Mesendoderm (in vitro differentiated cells): ENCODE measurements around the gene CPNE9.

Experiments
- DNase-seq: peaks from one replicate; pipeline ENCODE4 v3.0.0; 2013
- H2AK5ac ChIP-seq: 2 replicates; pipeline ENCODE4 v1.6.1; 2013; ENCODE audit warnings: low read length, inconsistent platforms
- H2BK120ac ChIP-seq: 2 replicates; pipeline ENCODE4 v1.6.1; 2013; ENCODE audit warnings: low read depth, mild to moderate bottlenecking, low read length, moderate library complexity, mixed read lengths
- H2BK15ac ChIP-seq: replicated peaks from 2 replicates; pipeline ENCODE4 v1.6.1; 2013; ENCODE audit warnings: low read depth, mild to moderate bottlenecking, moderate library complexity
- H2BK5ac ChIP-seq: 2 replicates; pipeline ENCODE4 v1.6.1; 2013; ENCODE audit warnings: low read length, inconsistent platforms
- H3K18ac ChIP-seq: 2 replicates; pipeline ENCODE4 v1.6.1; 2013; ENCODE audit warnings: mild to moderate bottlenecking, low read length, mixed read lengths
- H3K23ac ChIP-seq: one replicate; pipeline ENCODE4 v1.6.1; 2013; ENCODE audit warnings: low read length
- H3K27ac ChIP-seq: 2 replicates; pipeline ENCODE4 v1.5.1; 2013; ENCODE audit warnings: low read depth, mild to moderate bottlenecking, inconsistent platforms, low read length, moderate library complexity
- H3K27me3 ChIP-seq: 2 replicates; pipeline ENCODE4 v1.6.1; 2013; ENCODE audit warnings: low read length, control low read depth, mild to moderate bottlenecking, inconsistent platforms; ENCODE audit not compliant: insufficient read depth, poor library complexity
- H3K36me3 ChIP-seq: 2 replicates; pipeline ENCODE4 v1.6.1; 2013; ENCODE audit warnings: low read length, inconsistent platforms; ENCODE audit not compliant: control insufficient read depth, insufficient read depth
- H3K4ac ChIP-seq: one replicate; pipeline ENCODE4 v1.6.1; 2013; ENCODE audit warnings: low read depth, mild to moderate bottlenecking, low read length, moderate library complexity
- H3K4me1 ChIP-seq: 2 replicates; pipeline ENCODE4 v1.6.1; 2013; ENCODE audit warnings: low read depth, low read length, inconsistent platforms; ENCODE audit not compliant: control insufficient read depth
- H3K4me2 ChIP-seq: 2 replicates; pipeline ENCODE4 v1.6.1; 2013; ENCODE audit warnings: low read length
- H3K4me3 ChIP-seq: 2 replicates; pipeline ENCODE4 v1.5.1; 2013; ENCODE audit warnings: mild to moderate bottlenecking, low read length
- H3K56ac ChIP-seq: one replicate; pipeline ENCODE4 v1.6.1; 2013; ENCODE audit warnings: low read length
- H3K79me1 ChIP-seq: 2 replicates; pipeline ENCODE4 v1.6.1; 2013; ENCODE audit warnings: low read length, inconsistent platforms
- H3K79me2 ChIP-seq: 2 replicates; pipeline ENCODE4 v1.6.1; 2013; ENCODE audit warnings: mild to moderate bottlenecking, low read length; ENCODE audit not compliant: control insufficient read depth, insufficient read depth
- H3K9ac ChIP-seq: 2 replicates; pipeline ENCODE4 v1.6.1; 2013; ENCODE audit warnings: low read length, inconsistent platforms
- H4K5ac ChIP-seq: one replicate; pipeline ENCODE4 v1.6.1; 2013; ENCODE audit warnings: low read length
- H4K8ac ChIP-seq: one replicate; pipeline ENCODE4 v1.6.1; 2013; ENCODE audit warnings: low read depth, mild to moderate bottlenecking, control low read depth, low read length, moderate library complexity
- WGBS: extraction: QIAGEN DNeasy Blood & Tissue Kit; methylation state at CpG from one replicate; pipeline ENCODE4 v1.1.7; 2013; ENCODE audit warnings: low lambda C conversion rate, missing lambda C conversion rate; ENCODE audit not compliant: insufficient coverage; ENCODE audit errors: extremely low coverage; 5-methylcytosine and 5-hydroxymethylcytosine counted together

Gene CPNE9

GRCh38 chr3:9750556-9751411, 47.2 kb downstream of the CPNE9 start:
- no peak for DNase-seq
- peaks cover 7% of the 10 kb centered on the region for H3K36me3 ChIP-seq

DNA sequence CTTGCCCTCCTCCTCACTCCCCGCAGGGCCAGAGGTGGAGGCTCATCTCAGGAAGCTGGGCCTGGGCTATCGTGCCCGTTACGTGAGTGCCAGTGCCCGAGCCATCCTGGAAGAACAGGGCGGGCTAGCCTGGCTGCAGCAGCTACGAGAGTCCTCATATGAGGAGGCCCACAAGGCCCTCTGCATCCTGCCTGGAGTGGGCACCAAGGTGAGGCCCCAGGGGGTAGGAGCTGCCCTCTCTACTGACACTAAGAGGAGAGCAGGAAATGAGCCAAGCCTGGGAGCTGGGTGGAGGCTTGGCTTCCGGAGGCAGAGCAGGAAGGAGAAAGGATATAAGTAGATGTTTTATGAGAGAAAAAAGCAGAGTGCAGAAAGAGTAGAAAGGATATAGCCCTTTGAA, 51.0 kb downstream of the CPNE9 start:
- Histone ChIP-seq H2BK15ac (no peak overlapping the region), H2BK120ac (no peak overlapping the region), H3K79me1 (peaks cover 6% of the 10 kb centered on the region), H2AK5ac (no peak overlapping the region), H3K4me3 (no peak overlapping the region), H4K8ac (no peak overlapping the region), H3K4ac (no peak overlapping the region), H3K27me3 (no peaks in the 10 kb centered on the region), H3K9ac (no peak overlapping the region), H3K4me1 (peaks cover 4% of the 10 kb centered on the region), H3K79me2 (peaks cover 2% of the 10 kb centered on the region), H4K5ac (no peak overlapping the region), H3K56ac (no peak overlapping the region), H2BK5ac (no peak overlapping the region), H3K4me2 (no peak overlapping the region), H3K27ac (no peak overlapping the region), H3K18ac (no peak overlapping the region), H3K36me3 (peaks cover 3% of the 10 kb centered on the region), H3K23ac (no peak overlapping the region)
- no peak for DNase-seq
- no CpG with 5 or more reads among the region's 8 CpGs for WGBS

More at GRCh38 chr3:9750556-9751411, 47.2 kb downstream of the CPNE9 start:
- Histone ChIP-seq H4K8ac (no peak overlapping the region), H3K27ac (no peak overlapping the region), H3K4me2 (peak overlapping the region; percentile 90), H3K4me3 (peak overlapping the region; percentile 81), H4K5ac (no peak overlapping the region), H3K4ac (peak overlapping the region; percentile 8), H2AK5ac (peak overlapping the region; percentile 46), H3K56ac (peak overlapping the region; percentile 97), H3K18ac (no peak overlapping the region), H3K23ac (no peak overlapping the region), H3K4me1 (peaks cover 4% of the 10 kb centered on the region), H3K79me2 (peaks cover 2% of the 10 kb centered on the region), H2BK5ac (no peak overlapping the region), H2BK120ac (no peak overlapping the region), H3K27me3 (no peaks in the 10 kb centered on the region), H2BK15ac (no peak overlapping the region), H3K79me1 (peaks cover 6% of the 10 kb centered on the region), H3K9ac (peak overlapping the region; percentile 79)
- no CpG with 5 or more reads among the region's 17 CpGs for WGBS

- H2AK5ac ChIP-seq = no peak overlapping the region
- no peaks in the 10 kb centered on the region for H3K4me1 ChIP-seq
- H3K4me2 ChIP-seq = no peak overlapping the region
- H3K23ac ChIP-seq = no peak overlapping the region
- H2BK120ac ChIP-seq = no peak overlapping the region
- H2BK15ac ChIP-seq = no peak overlapping the region
- H3K27me3 ChIP-seq = no peaks in the 10 kb centered on the region
- no peak overlapping the region for H3K56ac ChIP-seq
- H3K36me3 ChIP-seq = peaks cover 3% of the 10 kb centered on the region
- H3K4ac ChIP-seq = no peak overlapping the region
- no peak overlapping the region for H3K9ac ChIP-seq
- no peak overlapping the region for H4K8ac ChIP-seq
- WGBS = no CpG with 5 or more reads among the region's 13 CpGs
- H2BK5ac ChIP-seq = no peak overlapping the region
- no peak overlapping the region for H3K27ac ChIP-seq
- no peaks in the 10 kb centered on the region for H3K79me1 ChIP-seq
- H3K4me3 ChIP-seq = no peak overlapping the region
- H3K79me2 ChIP-seq = no peaks in the 10 kb centered on the region
- DNase-seq = no peak
- H3K18ac ChIP-seq = no peak overlapping the region
- H4K5ac ChIP-seq = no peak overlapping the region
These were observed 53.8 kb downstream of the CPNE9 start for GRCh38 chr3:9757427-9757826.

DNA sequence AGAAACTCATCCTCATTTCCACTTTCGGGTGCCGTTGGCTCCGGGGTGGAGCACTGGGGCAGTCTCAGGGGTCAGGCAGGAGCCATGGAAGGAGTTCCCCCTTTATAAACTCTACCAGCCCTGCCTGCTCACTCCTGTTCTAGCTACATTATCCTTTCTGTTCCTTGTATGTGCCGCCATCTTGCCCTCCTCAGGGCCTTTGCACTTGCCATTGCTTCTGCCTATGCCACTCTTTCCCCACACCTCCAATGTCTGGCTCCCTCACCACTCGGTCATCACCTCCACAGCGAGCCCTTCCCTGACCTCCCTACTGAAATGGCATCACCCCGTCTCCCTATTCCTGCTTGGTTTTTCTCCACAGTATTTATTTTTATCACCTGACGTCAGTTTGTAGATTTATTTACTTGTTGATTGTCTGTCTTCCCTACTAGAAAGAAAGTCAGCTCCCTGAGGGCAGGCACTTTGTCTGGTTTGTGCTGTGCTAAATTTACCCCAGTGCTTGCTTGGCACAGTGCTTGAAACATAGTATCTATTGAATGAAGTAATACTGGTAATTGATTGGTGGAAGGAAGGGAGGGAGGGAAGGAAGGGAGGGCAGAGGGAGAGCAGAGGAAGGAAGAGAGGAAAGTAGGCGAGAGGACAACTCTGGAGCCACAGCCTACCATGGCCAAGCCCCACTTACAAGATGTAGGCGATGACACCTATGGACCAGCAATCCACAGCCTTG, 57.3 kb downstream of the CPNE9 start:
- no peak overlapping the region for H2BK15ac ChIP-seq
- no peaks in the 10 kb centered on the region for H3K79me1 ChIP-seq
- no peak overlapping the region for H4K5ac ChIP-seq
- H3K27ac ChIP-seq = no peak overlapping the region
- no peak overlapping the region for H3K4me2 ChIP-seq
- peaks cover 2% of the 10 kb centered on the region for H3K36me3 ChIP-seq
- no peak overlapping the region for H3K18ac ChIP-seq
- H3K56ac ChIP-seq = no peak overlapping the region
- H3K27me3 ChIP-seq = no peaks in the 10 kb centered on the region
- H3K23ac ChIP-seq = no peak overlapping the region
- no peaks in the 10 kb centered on the region for H3K4me1 ChIP-seq
- DNase-seq = no peak
- no peak overlapping the region for H3K4ac ChIP-seq
- H4K8ac ChIP-seq = no peak overlapping the region
- H2BK5ac ChIP-seq = no peak overlapping the region
- H2AK5ac ChIP-seq = no peak overlapping the region
- H3K4me3 ChIP-seq = no peak overlapping the region
- no peak overlapping the region for H2BK120ac ChIP-seq
- H3K79me2 ChIP-seq = no peaks in the 10 kb centered on the region
- WGBS = no CpG with 5 or more reads among the region's 10 CpGs
- H3K9ac ChIP-seq = no peak overlapping the region

DNA sequence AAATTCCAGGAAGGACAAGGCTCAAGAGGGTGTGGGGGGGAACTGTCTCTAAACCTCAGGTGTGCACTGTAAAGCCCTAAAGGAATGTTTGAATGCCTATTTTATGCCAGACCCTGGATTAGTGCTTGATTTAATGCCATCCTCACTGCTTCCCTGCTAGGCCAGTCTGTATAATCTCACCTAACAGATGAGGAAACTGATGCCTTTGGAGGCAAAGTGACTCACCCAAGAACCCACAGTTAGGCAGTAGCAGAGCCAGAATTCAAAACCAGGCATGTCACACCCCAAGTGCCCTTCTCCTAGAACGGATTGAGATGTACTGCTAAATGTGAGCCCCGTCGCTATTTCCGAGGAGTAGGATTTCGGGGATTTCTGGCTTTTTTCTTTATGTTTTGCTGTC, 58.3 kb downstream of the CPNE9 start:
- no peak overlapping the region for H2BK5ac ChIP-seq
- no peak overlapping the region for H4K8ac ChIP-seq
- H3K27me3 ChIP-seq = no peaks in the 10 kb centered on the region
- no peak overlapping the region for H2BK15ac ChIP-seq
- no peak for DNase-seq
- H3K79me2 ChIP-seq = no peaks in the 10 kb centered on the region
- H3K18ac ChIP-seq = no peak overlapping the region
- no peaks in the 10 kb centered on the region for H3K4me1 ChIP-seq
- no peak overlapping the region for H3K27ac ChIP-seq
- no peak overlapping the region for H3K4ac ChIP-seq
- H3K4me3 ChIP-seq = no peak overlapping the region
- no peak overlapping the region for H4K5ac ChIP-seq
- H2AK5ac ChIP-seq = no peak overlapping the region
- no peak overlapping the region for H3K56ac ChIP-seq
- no peak overlapping the region for H2BK120ac ChIP-seq
- no peak overlapping the region for H3K23ac ChIP-seq
- H3K9ac ChIP-seq = no peak overlapping the region
- no peaks in the 10 kb centered on the region for H3K36me3 ChIP-seq
- WGBS = no CpG with 5 or more reads among the region's 5 CpGs
- H3K4me2 ChIP-seq = no peak overlapping the region
- no peaks in the 10 kb centered on the region for H3K79me1 ChIP-seq
